ENCODE measurements around the gene IRF2.

The IRF2 gene

GRCh38 chr4:184450045-184450444 is 24.3 kb downstream of the IRF2 start:
- no peak for DNase-seq

DNA sequence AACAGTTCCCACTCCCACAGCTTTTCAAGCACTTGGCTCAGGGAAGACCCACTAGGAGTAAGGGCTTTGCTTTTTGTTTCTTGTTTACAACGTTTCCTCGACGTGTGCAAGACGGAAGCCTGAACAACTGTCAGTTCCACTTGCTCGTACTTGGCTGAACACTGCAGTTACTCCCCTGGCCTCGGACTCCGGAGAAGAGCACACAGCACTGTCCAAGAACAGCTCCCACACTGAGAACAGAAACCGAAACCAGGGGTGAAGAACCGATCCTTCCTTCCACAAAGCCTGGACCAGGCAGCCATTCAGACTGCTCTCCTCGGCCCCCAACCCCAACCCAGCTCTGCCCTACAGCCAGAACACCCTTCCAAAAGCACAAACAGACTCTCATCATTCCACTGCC is 25.5 kb downstream of the IRF2 start:
- DNase-seq = no peak

DNA sequence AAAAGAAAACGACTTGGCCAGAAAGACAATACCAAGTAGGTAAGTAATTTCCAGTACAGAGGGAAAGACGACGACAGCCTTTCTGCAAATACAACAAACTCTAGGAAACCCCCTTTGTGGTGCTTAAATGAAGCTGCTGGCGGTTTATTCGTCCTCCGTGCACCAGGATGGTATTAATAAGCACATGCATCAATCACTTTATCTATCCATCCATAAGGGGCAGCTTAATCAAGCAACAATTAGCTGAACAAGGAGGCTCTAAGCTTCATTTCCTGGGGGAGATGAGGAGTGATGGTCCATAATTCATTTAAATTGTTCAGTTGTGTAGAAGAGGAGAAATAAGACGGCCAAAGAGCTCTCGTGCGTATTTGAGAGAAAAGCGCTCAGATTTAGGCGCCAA is 26.2 kb downstream of the IRF2 start:
- DNase-seq = no peak

GRCh38 chr4:184447664-184448063 is 26.7 kb downstream of the IRF2 start:
- no peak for DNase-seq

DNA sequence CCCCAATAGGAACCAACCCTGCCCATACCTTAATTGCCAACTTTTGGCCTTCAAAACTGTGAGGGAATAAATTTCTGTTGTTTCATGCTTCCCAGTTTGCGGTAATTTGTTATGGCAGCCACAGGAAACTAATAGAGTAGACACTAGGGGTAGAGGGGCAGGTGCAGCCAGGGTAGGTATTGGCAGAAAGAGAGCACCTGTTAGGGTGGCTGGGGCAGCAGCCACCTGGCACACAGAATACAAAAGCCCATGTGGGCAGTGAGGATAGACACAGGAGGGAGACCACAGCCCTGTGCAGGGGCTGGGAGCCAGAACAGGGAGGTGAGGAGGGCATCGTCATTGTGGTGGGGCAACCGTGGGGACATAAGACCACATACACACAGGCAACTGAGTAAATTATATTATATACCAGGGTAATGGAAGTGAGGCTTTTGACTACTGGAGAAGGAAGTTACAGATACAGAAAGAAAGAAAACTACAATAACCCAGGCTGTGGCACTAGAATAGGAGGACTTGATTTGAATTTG is 28.2 kb downstream of the IRF2 start:
- DNase-seq = peak; percentile 16

GRCh38 chr4:184444953-184445309 is 29.4 kb downstream of the IRF2 start:
- no peak for DNase-seq

DNA sequence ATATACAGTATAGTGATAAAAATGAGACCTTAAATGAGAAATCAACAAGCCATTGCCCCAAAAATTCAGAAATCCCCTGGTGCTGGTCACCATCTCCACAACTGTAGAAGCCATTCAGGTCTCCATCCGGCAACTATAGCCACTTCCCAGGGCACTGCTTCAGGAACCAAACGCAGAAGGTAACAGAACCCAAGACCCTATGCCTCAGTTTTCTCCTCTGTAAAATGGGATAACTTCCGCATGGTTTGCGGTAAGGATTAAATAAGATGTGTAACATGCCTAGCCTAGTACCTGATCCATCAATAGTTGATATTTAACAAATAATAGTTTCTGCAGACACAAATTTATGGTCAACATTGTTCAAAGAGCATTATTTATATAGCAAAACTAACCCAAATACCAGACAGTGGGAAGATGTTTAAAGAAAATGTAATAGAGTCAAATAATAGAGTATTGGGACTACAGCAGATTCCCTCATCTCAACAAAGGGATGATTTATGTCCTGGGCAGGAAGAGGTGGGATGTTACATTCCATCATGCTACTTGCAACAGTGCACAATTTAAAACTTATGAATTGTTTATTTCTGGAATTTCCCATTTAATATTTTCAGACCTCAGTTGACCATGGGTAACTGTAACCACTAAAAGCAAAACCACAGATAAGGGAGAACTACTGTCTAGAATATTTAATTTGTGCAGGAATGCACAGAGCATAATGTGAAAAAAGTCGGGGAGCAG is 30.0 kb downstream of the IRF2 start:
- no peak for DNase-seq

GRCh38 chr4:184443318-184443717 is 31.0 kb downstream of the IRF2 start:
- DNase-seq = no peak

GRCh38 chr4:184442314-184442635 is 32.1 kb downstream of the IRF2 start:
- no peak for DNase-seq

DNA sequence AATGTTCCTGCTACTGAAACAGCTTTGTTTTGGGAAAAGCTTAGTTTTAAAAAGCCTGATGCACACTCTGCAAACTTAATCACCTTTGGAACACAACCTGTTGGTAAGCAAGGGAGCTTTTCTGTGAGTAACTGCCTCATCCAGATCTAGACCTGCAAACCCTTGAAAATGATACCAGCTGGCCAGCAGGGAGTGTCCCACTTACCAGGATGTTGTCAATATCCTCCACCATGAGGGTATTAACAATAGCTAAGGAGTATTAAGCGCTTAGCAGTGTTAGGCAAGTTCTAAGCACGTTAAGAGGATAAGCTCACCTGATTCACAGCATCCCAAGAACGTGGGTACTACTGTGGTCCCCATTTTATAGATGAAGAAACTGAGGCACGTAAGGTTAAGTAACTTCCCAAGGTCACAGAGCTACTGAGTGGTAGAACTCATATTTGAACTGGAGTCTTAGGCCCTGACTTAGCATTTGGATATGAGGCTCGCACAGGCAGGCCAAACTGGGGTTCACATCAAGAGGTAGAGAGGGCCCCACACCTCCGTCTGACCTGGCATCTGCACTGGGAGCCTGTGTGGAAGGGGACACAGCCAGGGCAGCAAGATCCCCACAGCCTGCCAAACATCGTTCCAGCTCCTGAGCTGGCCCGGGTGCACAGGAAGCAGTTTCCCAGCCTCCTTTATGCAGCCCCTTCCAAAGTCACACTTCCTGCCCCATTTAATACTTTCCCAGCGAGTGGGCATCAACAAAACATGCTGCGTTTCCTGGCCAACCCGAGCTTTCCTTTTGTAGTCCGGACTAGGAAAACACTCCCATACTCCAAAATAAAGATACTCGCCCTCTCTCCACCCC is 32.7 kb downstream of the IRF2 start:
- DNase-seq = peak; percentile 10

DNA sequence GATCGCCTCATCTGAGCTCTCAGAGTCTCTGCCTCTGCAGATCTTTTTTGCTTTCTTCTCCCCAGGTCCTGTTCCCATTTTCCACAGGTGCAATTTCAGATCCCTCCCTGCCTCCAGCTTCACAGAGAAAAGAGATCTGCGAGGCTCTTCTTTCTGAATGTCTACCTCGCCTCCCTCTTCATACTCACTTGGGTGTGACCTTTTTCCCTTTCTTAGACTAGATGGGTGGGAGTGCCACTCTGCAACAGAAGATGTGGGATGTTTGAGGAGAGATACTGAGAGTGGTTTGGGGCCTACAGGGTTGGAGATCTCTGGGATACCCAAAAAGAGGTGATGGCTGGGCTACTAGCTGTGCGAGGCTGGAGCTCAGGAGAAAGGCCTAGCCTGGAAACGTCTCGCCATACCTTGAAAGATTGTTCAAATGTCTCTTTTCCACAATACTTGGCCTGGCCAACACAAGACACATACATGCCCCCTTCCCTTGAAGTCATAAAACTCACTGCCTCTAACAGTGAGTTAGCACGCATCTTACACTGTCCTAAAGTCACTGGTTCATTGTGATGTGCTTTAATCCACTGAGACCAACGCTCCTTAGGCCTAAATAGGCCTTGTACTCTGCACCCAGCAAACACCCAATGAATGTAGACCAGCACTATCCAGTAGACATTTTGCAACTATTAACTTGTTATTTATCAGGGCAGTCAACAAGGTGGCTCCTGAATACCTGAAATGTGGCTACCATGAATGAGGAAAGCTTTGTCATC is 33.6 kb downstream of the IRF2 start:
- peak; percentile 22 for DNase-seq

GRCh38 chr4:184439856-184440594 is 34.3 kb downstream of the IRF2 start:
- DNase-seq = no peak

- DNase-seq = no peak
These were observed 35.0 kb downstream of the IRF2 start for GRCh38 chr4:184439386-184439785.

- no peak for DNase-seq
These were observed 36.0 kb downstream of the IRF2 start for GRCh38 chr4:184438375-184438774.

DNA sequence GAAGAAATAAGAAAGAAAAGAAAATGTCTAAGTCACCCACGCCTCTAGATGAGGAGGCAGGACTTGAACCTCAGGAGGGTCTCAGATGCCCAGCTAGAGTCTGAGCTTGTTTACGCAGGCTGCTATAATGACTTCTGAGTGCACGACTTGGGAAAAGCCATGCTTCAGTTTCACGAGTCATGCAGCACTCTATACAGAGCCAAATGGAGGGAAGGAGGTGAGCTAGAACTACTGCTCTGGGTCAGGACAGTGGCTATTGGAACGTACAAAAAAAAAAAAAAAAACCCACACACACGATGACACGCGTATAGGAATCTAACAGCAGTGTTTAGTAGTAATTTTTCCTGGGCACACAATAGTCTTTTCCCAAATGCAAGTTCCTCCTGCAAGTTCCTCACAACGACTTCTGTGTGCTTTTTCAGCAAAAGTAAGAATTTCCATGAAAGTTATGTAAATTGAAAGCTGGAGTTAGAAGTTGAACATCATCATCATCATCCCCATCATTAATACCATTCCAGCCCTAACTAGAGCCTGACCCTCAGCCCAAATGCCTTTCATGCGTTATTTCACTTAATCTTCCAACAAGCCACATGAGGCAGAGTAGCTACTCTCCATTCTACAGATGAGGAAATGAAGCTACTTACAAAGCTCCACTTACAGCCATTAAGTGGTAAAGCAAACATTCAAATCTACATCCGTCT is 36.6 kb downstream of the IRF2 start:
- no peak for DNase-seq

- no peak for DNase-seq
These were observed 39.8 kb downstream of the IRF2 start for GRCh38 chr4:184434501-184435066.

DNA sequence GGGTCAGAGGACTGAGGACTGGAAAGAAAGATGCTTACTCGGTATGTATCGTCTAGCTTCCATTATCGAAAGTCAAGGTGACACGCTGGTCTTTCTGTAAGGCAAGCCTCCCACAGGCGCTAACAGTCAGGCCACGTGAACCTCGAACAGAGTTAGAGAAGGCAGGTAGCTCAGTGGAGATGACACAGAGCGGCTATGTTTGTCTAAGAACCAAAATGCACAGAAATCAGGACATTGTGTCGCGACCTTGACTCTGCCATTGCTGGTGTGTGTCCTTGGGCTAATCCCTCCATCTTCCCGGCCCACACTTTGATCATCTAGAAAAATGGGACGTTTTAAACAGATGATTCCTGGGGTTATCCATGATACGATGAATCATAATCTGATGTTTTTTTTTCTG is 40.3 kb downstream of the IRF2 start:
- no peak for DNase-seq

- no peak for DNase-seq
These were observed 41.0 kb downstream of the IRF2 start for GRCh38 chr4:184433258-184433892.

GRCh38 chr4:184432127-184432922 is 42.0 kb downstream of the IRF2 start:
- no peak for DNase-seq

DNA sequence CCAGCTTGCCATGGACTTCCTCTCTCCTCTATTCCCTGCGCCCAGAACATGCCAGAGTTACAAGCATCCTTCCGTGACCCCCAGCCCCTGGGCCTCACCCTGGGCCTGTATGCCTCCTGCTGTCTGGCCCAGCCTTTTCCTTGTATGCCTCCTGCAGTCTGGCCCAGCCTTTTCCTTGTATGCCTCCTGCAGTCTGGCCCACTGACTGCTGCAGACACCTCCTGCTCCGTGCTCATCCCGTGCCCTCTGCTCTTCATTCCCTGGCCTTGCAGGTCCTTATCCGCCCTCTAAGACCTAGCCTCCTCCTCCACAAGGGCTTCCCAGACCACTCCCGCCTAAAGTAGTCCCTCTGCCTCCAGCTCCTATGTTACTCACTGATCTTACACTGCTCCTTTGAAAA is 44.2 kb downstream of the IRF2 start:
- DNase-seq = no peak

Measured in NCI-H510A treated with DMSO at 0.1 percent for 48 hours (cell line).